ENCODE measurements around the gene NRROS. TPM values are rescaled to one million over a fixed set of nuclear protein-coding genes. Genes with fewer than 3 reads are reported as not detected.
A peak's percentile ranks its signal among the peaks of the same experiment; 100 is the strongest.

The NRROS gene
- total and polyA plus RNA-seq, 10 of the 15 experiments (the other 5 are each of a cell fraction or from before 2014, with no cell fraction given), result 0.35 to 42.2 (median 12.6) TPM

- TF ChIP-seq PML (IDR thresholded peaks at IDR 0.05; ENCODE audit: low read length) (no peak), BCLAF1 (IDR thresholded peaks at IDR 0.05) (no peak), PAX8 (IDR thresholded peaks at IDR 0.05) (no peak)
These were observed 3.8 kb downstream of the NRROS start (continued) for GRCh38 chr3:196643201-196643749.

GRCh38 chr3:196643761-196644160 is 4.3 kb downstream of the NRROS start:
- Histone ChIP-seq H4K20me1 (ENCODE audit: control insufficient read depth, insufficient read depth) (no peaks in the 10 kb centered on the region), H3K4me3 (peak overlapping the region; percentile 2; the same call in 1 of the 2 replicates), H2AFZ (ENCODE audit: control insufficient read depth, low read depth, low read length) (no peak overlapping the region), H3K27ac (ENCODE audit: control insufficient read depth, insufficient read depth) (peak overlapping the region; percentile 99), H3K27me3 (replicated peaks in 1 of 2; ENCODE audit: control insufficient read depth in 2 of 2, insufficient read depth in 2 of 2, low read length in 1 of 2) (no peaks in the 10 kb centered on the region), H3K4me2 (ENCODE audit: control insufficient read depth, insufficient read depth) (peak overlapping the region; percentile 99), H3K79me2 (ENCODE audit: control insufficient read depth, insufficient read depth, low read length) (peaks cover 97% of the 10 kb centered on the region), H3K9me3 (replicated peaks; ENCODE audit: control insufficient read depth, insufficient read depth, low read length) (no peaks in the 10 kb centered on the region; the same call in 2 of the 3 replicates), H3K9ac (ENCODE audit: control insufficient read depth, insufficient read depth, low read length) (peak overlapping the region; percentile 71), H3K36me3 (ENCODE audit: control insufficient read depth in 2 of 2, insufficient read depth in 2 of 2, low read length in 1 of 2) (peaks cover 7 to 25% of the 10 kb centered on the region in 2 experiments), H3K4me1 (ENCODE audit: control insufficient read depth, insufficient read depth, low read length) (peaks cover 54% of the 10 kb centered on the region)
- ChIA-PET POLR2A (interaction anchor here (1.2 to 2.7 kb wide), 2 partner anchors 11 to 23 kb away, joined by 4 to 20 read pairs; no protein-coding TSS in a partner anchor), CTCF (interaction anchor here (0.6 to 7.9 kb wide), 3 partner anchors 11 to 34 kb away, joined by 3 to 64 read pairs (median 16); no protein-coding TSS in a partner anchor), RAD21 (ENCODE audit: unreplicated experiment) (interaction anchor here (2.6 to 4.7 kb wide), 2 partner anchors 12 to 34 kb away, joined by 15 to 49 read pairs; no protein-coding TSS in a partner anchor), SMC1A (ENCODE audit: uncharacterized antibody, unreplicated experiment) (interaction anchor here (1.1 to 7.6 kb wide), 6 partner anchors 10 to 72 kb away, joined by 3 to 82 read pairs (median 4); no protein-coding TSS in a partner anchor)
- no TSS peak for BruUV-seq (replicated peaks)
- intact Hi-C loops (cut with micrococcal nuclease; ENCODE audit: unreplicated experiment) (loop anchor here (1.0 to 5.0 kb wide), 3 partner anchors 11 to 299 kb away; partner anchors contain the start of gene NCBP2), in situ Hi-C loops (cut with MboI) (no loop called here)
- FAIRE-seq, result no peak
- no peak for DNase-seq (ENCODE audit: low read depth, low spot score)
- no peak for ATAC-seq
- TF ChIP-seq HDGF (IDR thresholded peaks at IDR 0.05) (peak; percentile 80), CHD1 (IDR thresholded peaks at IDR 0.05; ENCODE audit: low read depth, low read length) (no peak)
- 69% methylated on average over 5 of the region's 5 CpGs for WGBS (ENCODE audit: insufficient coverage, insufficient replicate concordance, low lambda C conversion rate, missing lambda C conversion rate)

Measured in GM12878 (cell line).